Measurements from ENCODE around the gene DOK5. TPM values are rescaled to one million over a fixed set of nuclear protein-coding genes. Genes with fewer than 3 reads are reported as not detected.

Gene DOK5
- total and polyA plus RNA-seq, 4 donors: 0.37 to 3.1 (median 0.46) TPM

GRCh38 chr20:54512694-54513093 is 37.3 kb downstream of the DOK5 start:
- Histone ChIP-seq H3K4me3 (no peak overlapping the region), H3K36me3 (ENCODE audit: control insufficient read depth in 4 of 4, insufficient read depth in 4 of 4, low read length in 4 of 4) (no peaks in the 10 kb centered on the region), H3K27ac (ENCODE audit: low read depth in 1 of 2, low read length in 1 of 2) (no peak overlapping the region), H3K4me1 (ENCODE audit: control insufficient read depth in 5 of 5, insufficient read depth in 5 of 5, low read length in 5 of 5) (no peaks in the 10 kb centered on the region), H3K9ac (ENCODE audit: insufficient read depth in 1 of 2, low read length in 2 of 2) (no peak overlapping the region), H3K9me3 (ENCODE audit: control insufficient read depth in 4 of 4, insufficient read depth in 3 of 4, low read length in 3 of 4) (peaks cover 0 to 4% (median 0%) of the 10 kb centered on the region in 4 donors), H3K27me3 (ENCODE audit: control insufficient read depth in 3 of 3, insufficient read depth in 3 of 3, low read length in 2 of 3) (no peaks in the 10 kb centered on the region)
- no peak for TF ChIP-seq CTCF (IDR thresholded peaks at IDR 0.05; ENCODE audit: control extremely low read depth, extremely low read depth)
- ATAC-seq (ENCODE audit: insufficient read depth, low FRiP score) (no peak), DNase-seq (no peak)
- WGBS, 2 donors: 76 to 82% methylated on average over 4 of the region's 4 CpGs

GRCh38 chr20:54514028-54514607 is 38.7 kb downstream of the DOK5 start:
- DNase-seq (peak in 2 of 3 donors; percentile 26 to 41), ATAC-seq (ENCODE audit: insufficient read depth, low FRiP score) (no peak)
- H3K4me1 ChIP-seq (ENCODE audit: control insufficient read depth in 5 of 5, insufficient read depth in 5 of 5, low read length in 5 of 5): no peaks in the 10 kb centered on the region
- TF ChIP-seq CTCF (IDR thresholded peaks at IDR 0.05; ENCODE audit: control extremely low read depth, extremely low read depth): no peak
- no peaks in the 10 kb centered on the region for H3K27me3 ChIP-seq (ENCODE audit: control insufficient read depth in 3 of 3, insufficient read depth in 3 of 3, low read length in 2 of 3)
- no peak overlapping the region for H3K9ac ChIP-seq (ENCODE audit: insufficient read depth in 1 of 2, low read length in 2 of 2)
- no peaks in the 10 kb centered on the region for H3K36me3 ChIP-seq (ENCODE audit: control insufficient read depth in 4 of 4, insufficient read depth in 4 of 4, low read length in 4 of 4)
- 50 to 73% methylated on average over 3 of the region's 3 CpGs for WGBS, 2 donors
- no peak overlapping the region for H3K27ac ChIP-seq (ENCODE audit: low read depth in 1 of 2, low read length in 1 of 2)
- H3K9me3 ChIP-seq (ENCODE audit: control insufficient read depth in 4 of 4, insufficient read depth in 3 of 4, low read length in 3 of 4): peaks cover 0 to 4% (median 0%) of the 10 kb centered on the region in 4 donors
- H3K4me3 ChIP-seq: no peak overlapping the region

GRCh38 chr20:54515793-54516628 is 40.6 kb downstream of the DOK5 start:
- H3K27me3 ChIP-seq (ENCODE audit: control insufficient read depth in 3 of 3, insufficient read depth in 3 of 3, low read length in 2 of 3): no peaks in the 10 kb centered on the region
- no peak for TF ChIP-seq CTCF (IDR thresholded peaks at IDR 0.05; ENCODE audit: control extremely low read depth, extremely low read depth)
- H3K27ac ChIP-seq (ENCODE audit: low read depth in 1 of 2, low read length in 1 of 2): no peak overlapping the region
- peaks cover 0 to 6% (median 0%) of the 10 kb centered on the region in 4 donors for H3K9me3 ChIP-seq (ENCODE audit: control insufficient read depth in 4 of 4, insufficient read depth in 3 of 4, low read length in 3 of 4)
- no peaks in the 10 kb centered on the region for H3K36me3 ChIP-seq (ENCODE audit: control insufficient read depth in 4 of 4, insufficient read depth in 4 of 4, low read length in 4 of 4)
- no peak overlapping the region for H3K4me3 ChIP-seq
- H3K4me1 ChIP-seq (ENCODE audit: control insufficient read depth in 5 of 5, insufficient read depth in 5 of 5, low read length in 5 of 5): no peaks in the 10 kb centered on the region
- ATAC-seq (ENCODE audit: insufficient read depth, low FRiP score): no peak
- DNase-seq: no peak
- no peak overlapping the region for H3K9ac ChIP-seq (ENCODE audit: insufficient read depth in 1 of 2, low read length in 2 of 2)
- WGBS, 2 donors: 78 to 85% methylated on average over 6 of the region's 6 CpGs
